Activated naive CD8-positive, alpha-beta T cell (primary cell): ENCODE data around the gene CNOT1.

Experiments used
- H3K27ac Mint-ChIP-seq: one replicate; pipeline ENCODE4 v1.8.0; 2021; ENCODE audit warnings: mixed read lengths
- H3K27me3 Mint-ChIP-seq: one replicate; pipeline ENCODE4 v1.8.0; 2021; ENCODE audit warnings: mixed read lengths
- H3K36me3 Mint-ChIP-seq: one replicate; pipeline ENCODE4 v1.8.0; 2021; ENCODE audit warnings: mixed read lengths
- H3K4me1 Mint-ChIP-seq: one replicate; pipeline ENCODE4 v1.8.0; 2021; ENCODE audit warnings: low read depth, mixed read lengths
- H3K4me3 Mint-ChIP-seq: one replicate; pipeline ENCODE4 v1.8.0; 2021; ENCODE audit warnings: mild to moderate bottlenecking, mixed read lengths
- H3K9me3 Mint-ChIP-seq: one replicate; pipeline ENCODE4 v1.8.0; 2021; ENCODE audit warnings: low read depth, mixed read lengths

The CNOT1 gene

GRCh38 chr16:58509256-58510096, 120.2 kb downstream of the CNOT1 start:
- Mint-ChIP-seq H3K9me3 (no peaks in the 10 kb centered on the region), H3K27ac (no peak overlapping the region), H3K4me1 (peaks cover 4% of the 10 kb centered on the region), H3K4me3 (no peak overlapping the region), H3K36me3 (no peaks in the 10 kb centered on the region), H3K27me3 (no peaks in the 10 kb centered on the region)

GRCh38 chr16:58508671-58509251, 120.9 kb downstream of the CNOT1 start:
- Mint-ChIP-seq H3K4me1 (peaks cover 2% of the 10 kb centered on the region), H3K27me3 (no peaks in the 10 kb centered on the region), H3K4me3 (no peak overlapping the region), H3K9me3 (no peaks in the 10 kb centered on the region), H3K36me3 (no peaks in the 10 kb centered on the region), H3K27ac (no peak overlapping the region)

GRCh38 chr16:58507963-58508670, 121.5 kb downstream of the CNOT1 start:
- H3K27me3 Mint-ChIP-seq, result peaks cover 2% of the 10 kb centered on the region
- no peak overlapping the region for H3K4me3 Mint-ChIP-seq
- H3K36me3 Mint-ChIP-seq, result no peaks in the 10 kb centered on the region
- no peak overlapping the region for H3K27ac Mint-ChIP-seq
- H3K9me3 Mint-ChIP-seq, result no peaks in the 10 kb centered on the region
- no peaks in the 10 kb centered on the region for H3K4me1 Mint-ChIP-seq

- H3K27me3 Mint-ChIP-seq, result peaks cover 2% of the 10 kb centered on the region
- H3K4me3 Mint-ChIP-seq, result no peak overlapping the region
- no peaks in the 10 kb centered on the region for H3K9me3 Mint-ChIP-seq
- H3K4me1 Mint-ChIP-seq, result no peaks in the 10 kb centered on the region
- H3K27ac Mint-ChIP-seq, result no peak overlapping the region
- H3K36me3 Mint-ChIP-seq, result no peaks in the 10 kb centered on the region
These were observed 122.2 kb downstream of the CNOT1 start for GRCh38 chr16:58507195-58507962.

- Mint-ChIP-seq H3K27ac (no peak overlapping the region), H3K9me3 (no peaks in the 10 kb centered on the region), H3K4me3 (no peak overlapping the region), H3K36me3 (no peaks in the 10 kb centered on the region), H3K27me3 (peaks cover 2% of the 10 kb centered on the region), H3K4me1 (peaks cover 2% of the 10 kb centered on the region)
These were observed 123.1 kb downstream of the CNOT1 start for GRCh38 chr16:58506241-58507194.

GRCh38 chr16:58503863-58504688, 125.5 kb downstream of the CNOT1 start:
- Mint-ChIP-seq H3K9me3 (no peaks in the 10 kb centered on the region), H3K27ac (no peak overlapping the region), H3K27me3 (peaks cover 2% of the 10 kb centered on the region), H3K4me1 (peaks cover 7% of the 10 kb centered on the region), H3K36me3 (no peaks in the 10 kb centered on the region), H3K4me3 (no peak overlapping the region)

- Mint-ChIP-seq H3K36me3 (no peaks in the 10 kb centered on the region), H3K9me3 (no peaks in the 10 kb centered on the region), H3K4me1 (peaks cover 7% of the 10 kb centered on the region), H3K27me3 (peaks cover 2% of the 10 kb centered on the region), H3K27ac (no peak overlapping the region), H3K4me3 (no peak overlapping the region)
These were observed 126.3 kb downstream of the CNOT1 start for GRCh38 chr16:58503166-58503862.

- Mint-ChIP-seq H3K9me3 (no peaks in the 10 kb centered on the region), H3K4me3 (peak overlapping the region; percentile 78), H3K27ac (no peak overlapping the region), H3K4me1 (peaks cover 7% of the 10 kb centered on the region), H3K27me3 (peaks cover 2% of the 10 kb centered on the region), H3K36me3 (no peaks in the 10 kb centered on the region)
These were observed 127.3 kb downstream of the CNOT1 start for GRCh38 chr16:58502217-58502921.

- Mint-ChIP-seq H3K36me3 (no peaks in the 10 kb centered on the region), H3K4me1 (peaks cover 7% of the 10 kb centered on the region), H3K4me3 (peak overlapping the region; percentile 78), H3K27ac (no peak overlapping the region), H3K27me3 (peaks cover 2% of the 10 kb centered on the region), H3K9me3 (no peaks in the 10 kb centered on the region)
These were observed 128.1 kb downstream of the CNOT1 start for GRCh38 chr16:58501242-58502131.

- Mint-ChIP-seq H3K27me3 (peaks cover 2% of the 10 kb centered on the region), H3K36me3 (no peaks in the 10 kb centered on the region), H3K4me1 (peaks cover 8% of the 10 kb centered on the region), H3K4me3 (peak overlapping the region; percentile 78), H3K27ac (no peak overlapping the region), H3K9me3 (no peaks in the 10 kb centered on the region)
These were observed 129.0 kb downstream of the CNOT1 start for GRCh38 chr16:58500430-58501241.
